Motor neuron (in vitro differentiated cells): ENCODE data around the gene RESF1. TPM values are rescaled to one million over a fixed set of nuclear protein-coding genes. Genes with fewer than 3 reads are reported as not detected.
"Not testable (repeated sequence)": the region's sequence is repeated elsewhere in the genome, so short reads cannot be mapped to it uniquely, and the experiment has no call there.

Experiments
- ATAC-seq, 8 experiments: fragments of 200-7000 bp; cut with Tn5 transposase; replicated peaks in 6 of 8; 2 replicates each; pipeline ENCODE4 v1.8.0; 2021; ENCODE audit warnings: mild to moderate bottlenecking in 8 of 8, moderate library complexity in 8 of 8
- H3K27ac ChIP-seq, 2 donors: fragments of 250-450 bp; sonication (Bioruptor Pico); 2 replicates each; pipeline ENCODE4 v1.9.0; 2021; ENCODE audit warnings: antibody characterized with exemption in 2 of 2, mild to moderate bottlenecking in 2 of 2, moderate library complexity in 1 of 2
- H3K4me1 ChIP-seq, 2 donors: fragments of 250-450 bp; sonication (Bioruptor Pico); replicated peaks in 1 of 2; 2 replicates each; pipeline ENCODE4 v1.6.1; 2021; ENCODE audit warnings: antibody characterized with exemption in 2 of 2, mild to moderate bottlenecking in 2 of 2, moderate library complexity in 1 of 2
- H3K4me3 ChIP-seq, 5 donors: fragments of 250-450 bp; sonication (Bioruptor Pico); 2 replicates each; pipeline ENCODE4 v1.9.0; 2021; ENCODE audit warnings: antibody characterized with exemption in 5 of 5, mild to moderate bottlenecking in 5 of 5, moderate library complexity in 4 of 5
- WGBS, 10 experiments: fragments of 450-650 bp; shearing (Covaris generic); methylation state at CpG; one replicate each; pipeline ENCODE4 v1.0.0; 2022; 5-methylcytosine and 5-hydroxymethylcytosine counted together
- in situ Hi-C, 9 experiments: fragments of 400-800 bp; cut with MboI; loops; one replicate each; pipeline ENCODE4 v1.15.0; 2021; ENCODE audit warnings: low sequenced_read_pairs in 9 of 9, low pct_unique_long_range_greater_than_20kb in 2 of 9; ENCODE audit not compliant: unreplicated experiment in 9 of 9
- total RNA-seq, 8 experiments: library from RNA; unstranded; fragments of 300-600 nt; gene quantifications; 2 replicates each; pipeline versions ENCODE4 v1.2.3 to v1.2.4, GENCODE V29; 2022

RESF1 gene
- total RNA-seq, result 10 to 100 TPM; 17.6 to 27.2 (median 25.1) TPM

- peak within 1 kb of the TSS; percentile 70 to 89 for H3K27ac ChIP-seq
- peak; percentile 88 to 97 (median 96) for ATAC-seq
- in situ Hi-C loops, result no loop called here
- H3K4me1 ChIP-seq, result peaks cover 12 to 23% of the 10 kb centered on the region in 2 donors
- WGBS, 10 experiments, result 0 to 13% (median 0%) methylated on average over 1 to 12 of the region's 67 CpGs; no CpG with 5 or more reads in 6 of the 10 experiments
- peak within 1 kb of the TSS; percentile 57 to 76 (median 67) for H3K4me3 ChIP-seq
Observed at GRCh38 chr12:31959161-31959700, at the start of gene RESF1. Gene RESF1 (plus strand): TSS chr12:31959415. CDS start chr12:31980956, 21,541 bp downstream.

- Histone ChIP-seq H3K4me1 (no peaks in the 10 kb centered on the region), H3K4me3 (no peak overlapping the region), H3K27ac (no peak overlapping the region)
- 0 to 100% (median 50%) methylated on average over 1 of the region's 1 CpG; no CpG with 5 or more reads in 4 of the 10 experiments for WGBS, 10 experiments
- in situ Hi-C loops, result no loop called here
- no peak for ATAC-seq
Observed at GRCh38 chr12:31914927-31915326, 44.3 kb upstream of the RESF1 start.

- 29 to 100% (median 93%) methylated on average over 1 to 3 of the region's 3 CpGs; no CpG with 5 or more reads in 2 of the 10 experiments for WGBS, 10 experiments
- no peak overlapping the region for H3K4me3 ChIP-seq
- no peak for ATAC-seq
- H3K4me1 ChIP-seq, result no peaks in the 10 kb centered on the region
- no peak overlapping the region for H3K27ac ChIP-seq
- in situ Hi-C loops, result no loop called here
Observed at GRCh38 chr12:31915446-31915845, 43.8 kb upstream of the RESF1 start.

GRCh38 chr12:31922341-31923062 lies 36.7 kb upstream of the RESF1 start:
- 13 to 100% (median 80%) methylated on average over 1 of the region's 1 CpG; no CpG with 5 or more reads in 1 of the 10 experiments for WGBS, 10 experiments
- in situ Hi-C loops, result no loop called here
- ATAC-seq, result no peak

GRCh38 chr12:31923063-31923412 lies 36.2 kb upstream of the RESF1 start:
- Histone ChIP-seq H3K4me3 (no peak overlapping the region), H3K27ac (no peak overlapping the region), H3K4me1 (no peaks in the 10 kb centered on the region)
- ATAC-seq, result no peak
- 40 to 100% (median 81%) methylated on average over 1 to 2 of the region's 2 CpGs; no CpG with 5 or more reads in 3 of the 10 experiments for WGBS, 10 experiments
- in situ Hi-C loops, result no loop called here

More at GRCh38 chr12:31922341-31923062, 36.7 kb upstream of the RESF1 start:
- Histone ChIP-seq H3K4me1 (no peaks in the 10 kb centered on the region), H3K27ac (no peak overlapping the region), H3K4me3 (no peak overlapping the region)

- no peak for ATAC-seq
- no peak overlapping the region for H3K4me3 ChIP-seq
- no peak overlapping the region for H3K27ac ChIP-seq
- in situ Hi-C loops, result loop anchor here in 1 of 9 experiments (25.0 kb wide), 1 partner anchor 91 kb away; no protein-coding TSS in a partner anchor
- H3K4me1 ChIP-seq, result no peaks in the 10 kb centered on the region
- 47 to 94% (median 80%) methylated on average over 1 to 8 of the region's 8 CpGs; no CpG with 5 or more reads in 1 of the 10 experiments for WGBS, 10 experiments
Observed at GRCh38 chr12:31928246-31929026, 30.8 kb upstream of the RESF1 start.

GRCh38 chr12:31929027-31929526 lies 30.1 kb upstream of the RESF1 start:
- H3K4me1 ChIP-seq, result no peaks in the 10 kb centered on the region
- no peak overlapping the region for H3K4me3 ChIP-seq
- H3K27ac ChIP-seq, result no peak overlapping the region
- WGBS, 10 experiments, result 33 to 100% (median 82%) methylated on average over 1 to 5 of the region's 5 CpGs; no CpG with 5 or more reads in 2 of the 10 experiments
- in situ Hi-C loops, result loop anchor here in 1 of 9 experiments (25.0 kb wide), 1 partner anchor 92 kb away; no protein-coding TSS in a partner anchor
- no peak for ATAC-seq

GRCh38 chr12:31931796-31932715 lies 27.2 kb upstream of the RESF1 start:
- 43 to 100% (median 61%) methylated on average over 1 to 6 of the region's 7 CpGs; no CpG with 5 or more reads in 2 of the 10 experiments for WGBS, 10 experiments
- Histone ChIP-seq H3K4me1 (no peaks in the 10 kb centered on the region), H3K4me3 (no peak overlapping the region), H3K27ac (no peak overlapping the region)
- no peak for ATAC-seq
- in situ Hi-C loops, result loop anchor here in 1 of 9 experiments (25.0 kb wide), 1 partner anchor 95 kb away; no protein-coding TSS in a partner anchor

- in situ Hi-C loops, result loop anchor here in 1 of 9 experiments (25.0 kb wide), 1 partner anchor 107 kb away; no protein-coding TSS in a partner anchor
- no peak overlapping the region for H3K27ac ChIP-seq
- H3K4me1 ChIP-seq, result no peaks in the 10 kb centered on the region
- ATAC-seq, result no peak
- 0 to 100% (median 67%) methylated on average over 1 to 3 of the region's 4 CpGs; no CpG with 5 or more reads in 3 of the 10 experiments for WGBS, 10 experiments
- H3K4me3 ChIP-seq, result no peak overlapping the region
Observed at GRCh38 chr12:31944299-31944698, 14.9 kb upstream of the RESF1 start.

- no peaks in the 10 kb centered on the region for H3K4me1 ChIP-seq
- ATAC-seq, result no peak
- in situ Hi-C loops, result loop anchor here in 1 of 9 experiments (25.0 kb wide), 1 partner anchor 111 kb away; no protein-coding TSS in a partner anchor
- H3K27ac ChIP-seq, result no peak overlapping the region
- H3K4me3 ChIP-seq, result no peak overlapping the region
- 55 to 100% (median 96%) methylated on average over 1 to 5 of the region's 6 CpGs; no CpG with 5 or more reads in 1 of the 10 experiments for WGBS, 10 experiments
Observed at GRCh38 chr12:31947971-31948370, 11.2 kb upstream of the RESF1 start.

- H3K27ac ChIP-seq, H3K4me1 ChIP-seq, ATAC-seq, H3K4me3 ChIP-seq: not testable (repeated sequence)
- in situ Hi-C loops, result loop anchor here in 1 of 9 experiments (25.0 kb wide), 1 partner anchor 112 kb away; no protein-coding TSS in a partner anchor
- WGBS, 10 experiments, result 0 to 100% (median 80%) methylated on average over 1 to 3 of the region's 3 CpGs; no CpG with 5 or more reads in 3 of the 10 experiments
Observed at GRCh38 chr12:31948697-31949359, 10.4 kb upstream of the RESF1 start.
